Midbrain (tissue), 1 donor: ENCODE data around the gene KRTAP4-1.
"Not testable (repeated sequence)": the region's sequence is repeated elsewhere in the genome, so short reads cannot be mapped to it uniquely, and the experiment has no call there.

Experiments
- DNase-seq: peaks from one replicate; lab custom pipeline; 2025; lab: John Stamatoyannopoulos, UW

Gene KRTAP4-1

DNA sequence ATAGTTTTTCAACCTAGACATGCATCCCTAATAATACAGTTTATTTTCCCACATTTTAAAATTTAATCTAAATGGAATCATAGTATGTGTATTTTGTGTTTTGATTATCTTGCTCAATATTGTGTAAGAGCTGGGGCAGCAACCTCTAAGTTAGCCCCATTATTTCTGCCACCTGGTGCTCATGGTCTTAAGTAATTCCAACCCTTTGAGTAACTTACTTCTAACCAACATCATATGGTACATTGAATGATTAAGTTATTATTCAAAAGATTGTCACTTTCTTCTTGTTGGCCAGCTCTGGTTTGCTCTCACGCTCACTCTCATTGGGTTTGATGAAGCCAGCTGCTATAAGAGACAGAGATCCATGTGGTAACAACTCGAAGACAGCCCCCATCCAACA is 12.8 kb downstream of the KRTAP4-1 start:
- no peak for DNase-seq

GRCh38 chr17:41168121-41168520 is 16.6 kb downstream of the KRTAP4-1 start, which contains the start of gene KRTAP4-3:
KRTAP4-3 (minus strand) TSS chr17:41168221; CDS start chr17:41168172, 49 bp downstream.
- no peak for DNase-seq

DNA sequence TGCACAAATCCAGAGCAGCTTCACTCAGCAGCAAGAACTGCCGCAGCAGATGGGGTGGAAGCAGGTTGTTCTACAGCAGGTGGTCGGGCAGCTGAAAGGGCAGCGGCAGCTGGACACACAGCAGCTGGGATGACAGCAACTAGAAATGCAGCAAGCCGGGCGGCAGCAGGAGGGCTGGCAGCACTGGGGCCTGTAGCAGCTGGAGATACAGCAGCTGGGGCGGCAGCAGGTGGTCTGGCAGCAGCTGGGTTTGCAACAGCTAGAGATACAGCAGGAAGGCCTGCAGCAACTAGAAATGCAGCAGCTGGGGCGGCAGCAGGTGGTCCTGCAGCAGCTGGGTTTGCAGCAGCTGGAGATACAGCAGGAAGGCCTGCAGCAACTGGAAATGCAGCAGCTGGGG is 17.1 kb downstream of the KRTAP4-1 start:
- DNase-seq = no peak

DNA sequence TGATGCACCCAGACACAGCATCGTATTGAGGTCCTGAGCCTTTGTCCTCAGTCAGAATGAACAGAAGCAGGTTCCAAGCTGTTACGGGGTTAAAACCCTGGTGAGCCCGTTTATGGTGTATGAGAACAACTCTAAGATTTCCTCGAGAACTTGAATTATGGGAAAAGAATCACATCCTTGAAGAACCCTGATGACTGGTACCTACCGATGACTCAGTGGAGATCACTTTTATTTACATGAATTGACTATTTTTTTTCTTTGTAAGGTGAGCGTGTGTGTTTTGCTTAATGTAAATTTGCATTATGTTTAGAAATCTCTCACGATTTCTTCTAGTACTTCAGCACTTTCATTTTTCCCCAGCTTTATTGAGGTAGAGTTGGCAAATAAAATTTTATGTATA is 20.9 kb downstream of the KRTAP4-1 start:
- no peak for DNase-seq

GRCh38 chr17:41160648-41161047 is 24.1 kb downstream of the KRTAP4-1 start, which contains the start of gene KRTAP4-4:
KRTAP4-4 (minus strand) TSS chr17:41160748; CDS start chr17:41160691, 57 bp downstream.
- DNase-seq = no peak

DNA sequence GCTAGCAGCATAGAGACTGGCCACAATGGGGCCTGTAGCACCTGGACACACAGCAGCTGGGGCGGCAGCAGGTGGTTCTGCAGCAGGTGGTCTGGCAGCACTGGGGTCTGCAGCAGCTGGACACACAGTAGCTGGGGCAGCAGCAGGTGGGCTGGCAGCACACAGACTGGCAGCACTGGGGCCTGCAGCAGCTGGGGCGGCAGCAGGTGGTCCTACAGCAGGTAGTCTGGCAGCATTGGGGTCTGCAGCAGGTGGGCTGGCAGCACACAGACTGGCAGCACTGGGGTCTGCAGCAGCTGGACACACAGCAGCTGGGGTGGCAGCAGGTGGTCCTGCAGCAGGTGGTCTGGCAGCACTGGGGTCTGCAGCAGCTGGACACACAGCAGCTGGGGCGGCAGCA is 24.5 kb downstream of the KRTAP4-1 start:
- DNase-seq = not testable (repeated sequence)

GRCh38 chr17:41153856-41154255 is 30.9 kb downstream of the KRTAP4-1 start:
- no peak for DNase-seq

GRCh38 chr17:41151525-41151924 is 33.2 kb downstream of the KRTAP4-1 start:
- DNase-seq = no peak

DNA sequence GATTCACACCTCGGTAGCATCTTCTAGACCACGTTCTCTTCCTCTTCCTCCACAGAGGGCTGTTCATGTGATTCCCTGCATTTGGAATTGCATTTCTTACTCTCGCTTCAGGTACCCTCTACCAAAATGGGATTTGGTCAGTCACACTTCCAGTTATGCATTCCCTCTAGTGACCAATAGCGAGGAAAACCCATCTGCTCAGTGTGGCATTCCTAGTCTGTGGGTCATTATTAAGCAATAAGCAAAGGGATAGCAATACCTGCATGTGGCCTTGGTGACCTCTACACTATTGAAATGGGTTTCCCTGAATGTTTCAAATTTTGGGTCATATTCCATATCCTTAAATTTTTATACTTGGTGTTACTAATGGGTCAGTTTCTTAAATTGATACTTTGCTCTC is 34.7 kb downstream of the KRTAP4-1 start:
- DNase-seq = no peak

DNA sequence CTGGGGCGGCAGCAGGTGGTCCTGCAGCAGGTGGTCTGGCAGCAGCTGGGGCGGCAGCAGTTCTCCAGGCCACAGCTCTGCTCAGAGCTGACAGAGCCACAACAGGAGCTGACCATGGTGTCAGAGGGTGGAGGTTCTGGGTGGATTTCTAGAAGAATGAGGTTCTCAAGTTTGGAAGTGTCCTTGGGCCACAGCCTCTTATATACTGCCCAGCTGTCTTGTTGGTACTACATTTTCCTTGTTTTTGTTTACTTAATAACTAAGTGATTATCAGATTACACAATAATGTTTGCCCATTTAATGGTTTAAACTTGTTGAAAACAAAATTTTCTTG is 35.1 kb downstream of the KRTAP4-1 start, which contains the start of gene KRTAP4-5:
KRTAP4-5 (minus strand) TSS at position 174 of the 334 bp plus-strand sequence; CDS start at position 116, 58 bp downstream.
- no peak for DNase-seq

DNA sequence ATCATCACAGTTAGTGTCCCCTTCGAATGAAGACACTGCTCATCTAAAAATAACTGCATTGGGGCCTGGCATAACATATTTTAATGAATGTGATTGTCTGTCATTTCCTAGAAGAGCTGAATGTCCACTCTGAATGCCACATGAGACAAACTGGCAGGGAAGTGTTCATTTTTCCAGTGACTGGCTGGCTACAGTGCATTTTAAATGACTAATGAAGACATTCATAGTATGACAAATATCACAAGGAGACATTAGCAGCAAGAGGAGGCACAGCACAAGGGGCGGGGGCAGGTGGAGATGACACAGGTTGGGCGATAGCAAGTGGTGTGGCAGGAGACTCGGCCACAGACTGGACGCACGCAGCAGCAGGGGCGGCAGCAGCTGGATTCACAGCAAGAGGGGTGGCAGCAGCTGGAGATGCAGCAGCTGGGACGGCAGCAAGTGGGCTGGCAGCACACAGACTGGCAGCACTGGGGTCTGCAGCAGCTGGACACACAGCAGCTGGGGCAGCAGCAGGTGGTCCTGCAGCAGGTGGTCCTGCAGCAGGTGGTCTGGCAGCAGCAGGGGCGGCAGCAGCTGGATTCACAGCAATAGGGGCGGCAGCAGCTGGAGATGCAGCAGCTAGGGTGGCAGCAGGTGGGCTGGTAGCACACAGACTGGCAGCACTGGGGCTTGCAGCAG is 35.6 kb downstream of the KRTAP4-1 start:
- DNase-seq = not testable (repeated sequence)

DNA sequence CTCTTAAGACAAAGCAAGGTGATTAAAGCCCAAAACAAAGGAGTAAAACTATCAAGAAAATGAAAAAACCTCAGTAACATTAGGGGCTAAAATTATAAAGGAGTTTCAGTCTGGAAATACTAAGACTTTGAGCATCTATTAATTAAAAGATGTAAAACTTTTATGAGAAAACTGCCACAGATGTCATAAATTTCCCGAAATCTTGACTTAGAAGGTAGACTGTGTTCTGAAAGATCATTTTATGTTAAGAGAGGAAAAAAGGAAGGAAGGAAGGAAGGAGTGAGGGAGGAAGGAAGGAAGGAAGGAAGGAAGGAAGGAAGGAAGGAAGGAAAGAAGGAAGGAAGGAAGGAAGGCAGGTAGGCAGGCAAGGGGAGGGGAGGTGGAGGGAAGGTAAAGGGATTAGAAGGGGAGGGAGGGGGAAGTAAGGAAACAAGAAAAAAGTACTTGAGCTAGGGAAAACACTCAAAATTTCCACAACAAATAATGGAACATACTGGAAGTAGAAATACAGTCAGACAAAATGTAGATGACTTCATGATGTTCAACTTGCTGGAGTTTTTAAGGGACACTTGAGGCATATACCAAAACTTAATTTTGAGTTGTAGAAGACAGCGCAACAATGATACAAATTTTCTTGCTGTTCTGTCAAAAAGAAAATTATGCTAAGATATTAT is 37.0 kb downstream of the KRTAP4-1 start:
- no peak for DNase-seq

- no peak for DNase-seq
These were observed 39.5 kb downstream of the KRTAP4-1 start for GRCh38 chr17:41145261-41145660.

- DNase-seq = no peak
These were observed 39.9 kb downstream of the KRTAP4-1 start for GRCh38 chr17:41144846-41145245.

DNA sequence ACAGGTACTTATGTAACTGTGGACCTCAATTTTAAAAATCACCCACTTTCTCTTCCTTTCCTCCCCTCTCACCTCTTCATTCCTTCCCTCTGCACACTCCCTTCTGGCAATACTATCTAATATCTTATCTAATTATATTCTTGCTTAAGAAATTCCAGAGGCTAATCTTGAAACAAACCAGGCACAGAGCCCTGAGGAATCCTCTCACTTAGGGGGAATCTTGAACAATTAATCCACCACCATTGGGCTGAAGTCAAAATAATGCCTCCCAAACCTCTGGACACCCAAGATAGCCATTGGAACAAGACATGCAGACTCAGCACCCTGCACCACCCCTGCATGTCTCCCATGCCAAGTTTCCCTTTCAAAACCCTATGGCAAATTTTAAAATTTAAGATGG is 43.4 kb downstream of the KRTAP4-1 start:
- DNase-seq = no peak

DNA sequence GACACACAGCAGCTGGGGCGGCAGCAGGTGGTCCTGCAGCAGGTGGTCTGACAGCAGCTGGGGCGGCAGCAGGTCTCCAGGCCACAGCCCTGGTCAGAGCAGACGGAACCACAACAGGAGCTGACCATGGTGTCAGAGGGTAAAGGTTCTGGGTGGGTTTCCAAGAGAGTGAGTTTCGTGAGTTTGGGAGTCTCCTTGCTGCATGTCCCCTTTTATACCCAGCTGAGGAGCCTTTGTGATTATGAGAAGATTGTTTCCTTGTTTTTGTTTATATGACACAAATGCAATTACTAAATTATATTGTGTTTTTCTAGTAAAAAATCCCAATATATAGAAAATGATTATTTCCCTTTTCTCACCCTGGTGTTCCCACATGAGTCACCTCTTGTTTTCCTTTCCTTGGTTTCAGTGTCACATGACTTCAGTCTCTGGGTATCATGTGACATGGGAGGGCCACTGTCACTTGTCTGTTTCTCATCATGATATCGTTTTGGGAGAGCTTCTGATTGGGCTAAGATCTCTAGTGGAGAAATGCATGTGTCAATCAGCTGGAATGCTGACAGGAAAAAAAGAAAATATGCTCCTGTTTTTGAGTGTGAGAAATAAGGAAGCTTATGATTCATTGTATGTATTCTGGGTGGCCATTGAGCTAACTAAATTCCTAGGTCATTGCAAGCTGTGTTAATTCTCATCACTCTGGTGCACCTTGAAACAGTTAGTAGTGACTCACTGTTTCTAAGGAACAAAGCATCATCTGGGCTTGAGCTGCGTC is 44.2 kb downstream of the KRTAP4-1 start, which contains the start of gene KRTAP4-6:
KRTAP4-6 (minus strand) TSS at position 185 of the 772 bp plus-strand sequence; CDS start at position 128, 57 bp downstream.
- no peak for DNase-seq

- not testable (repeated sequence) for DNase-seq
These were observed 44.8 kb downstream of the KRTAP4-1 start for GRCh38 chr17:41139865-41140264.
